KMS-11 (cell line): ENCODE measurements around the gene AMH.

Experiments used
- H2AFZ ChIP-seq: fragments of 200-600 bp; sonication (generic); 2 replicates; pipeline ENCODE4 v1.6.1; 2016; ENCODE audit warnings: antibody characterized with exemption, mixed run types, low read depth
- H3K27ac ChIP-seq: fragments of 200-600 bp; sonication (generic); 2 replicates; pipeline ENCODE4 v1.6.1; 2016; ENCODE audit warnings: mild to moderate bottlenecking, mixed run types
- H3K27me3 ChIP-seq: fragments of 200-600 bp; sonication (generic); 2 replicates; pipeline ENCODE4 v1.6.1; 2017; ENCODE audit warnings: mild to moderate bottlenecking, low read depth, mixed run types, moderate library complexity; ENCODE audit not compliant: insufficient read depth
- H3K36me3 ChIP-seq: fragments of 200-600 bp; sonication (generic); 2 replicates; pipeline ENCODE4 v1.6.1; 2017; ENCODE audit warnings: mild to moderate bottlenecking, mixed run types; ENCODE audit not compliant: insufficient read depth
- H3K4me1 ChIP-seq: fragments of 200-600 bp; sonication (generic); 2 replicates; pipeline ENCODE4 v1.6.1; 2016; ENCODE audit warnings: mild to moderate bottlenecking, low read depth, mixed run types; ENCODE audit not compliant: poor library complexity, severe bottlenecking
- H3K4me2 ChIP-seq: fragments of 200-600 bp; sonication (generic); 2 replicates; pipeline ENCODE4 v1.7.0; 2016; ENCODE audit warnings: mild to moderate bottlenecking, mixed run types
- H3K4me3 ChIP-seq: fragments of 200-600 bp; sonication (generic); IDR thresholded peaks from 2 replicates; pipeline ENCODE4 v1.6.1; 2017; ENCODE audit warnings: low read depth, low read length, mixed read lengths; ENCODE audit not compliant: insufficient read depth
- H3K79me2 ChIP-seq: fragments of 200-600 bp; sonication (generic); 2 replicates; pipeline ENCODE4 v1.6.1; 2016; ENCODE audit warnings: low read depth, mixed run types; ENCODE audit not compliant: insufficient read depth
- H3K9ac ChIP-seq: fragments of 200-600 bp; sonication (generic); 2 replicates; pipeline ENCODE4 v1.6.1; 2016; ENCODE audit warnings: mild to moderate bottlenecking, mixed run types
- H4K20me1 ChIP-seq: fragments of 200-600 bp; sonication (generic); 2 replicates; pipeline ENCODE4 v1.6.1; 2016; ENCODE audit warnings: mild to moderate bottlenecking, mixed run types; ENCODE audit not compliant: insufficient read depth
- CTCF ChIP-seq: fragments of 200-600 bp; sonication (generic); conservative IDR thresholded peaks from 2 replicates; pipeline ENCODE4 v1.6.1; 2017; ENCODE audit warnings: low read depth, mild to moderate bottlenecking, antibody characterized with exemption, low read length, moderate library complexity, mixed read lengths

The AMH gene

GRCh38 chr19:2217591-2217990 lies 31.5 kb upstream of the AMH start:
- Histone ChIP-seq H3K36me3 (no peaks in the 10 kb centered on the region), H3K4me2 (no peak overlapping the region), H3K4me1 (no peaks in the 10 kb centered on the region), H2AFZ (no peak overlapping the region), H3K4me3 (no peak overlapping the region), H4K20me1 (no peaks in the 10 kb centered on the region), H3K79me2 (no peaks in the 10 kb centered on the region), H3K9ac (no peak overlapping the region), H3K27me3 (no peaks in the 10 kb centered on the region), H3K27ac (no peak overlapping the region)
- no peak for TF ChIP-seq CTCF

GRCh38 chr19:2219726-2220125 lies 29.4 kb upstream of the AMH start:
- Histone ChIP-seq H3K4me3 (no peak overlapping the region), H2AFZ (no peak overlapping the region), H3K4me2 (no peak overlapping the region), H3K79me2 (no peaks in the 10 kb centered on the region), H3K36me3 (no peaks in the 10 kb centered on the region), H3K4me1 (no peaks in the 10 kb centered on the region), H4K20me1 (no peaks in the 10 kb centered on the region), H3K27ac (no peak overlapping the region), H3K9ac (no peak overlapping the region), H3K27me3 (no peaks in the 10 kb centered on the region)
- no peak for TF ChIP-seq CTCF

GRCh38 chr19:2221250-2221831 lies 27.8 kb upstream of the AMH start:
- Histone ChIP-seq H3K4me2 (no peak overlapping the region), H3K9ac (no peak overlapping the region), H3K27me3 (no peaks in the 10 kb centered on the region), H3K4me3 (no peak overlapping the region), H2AFZ (no peak overlapping the region), H3K27ac (no peak overlapping the region), H3K4me1 (no peaks in the 10 kb centered on the region), H3K36me3 (no peaks in the 10 kb centered on the region), H4K20me1 (no peaks in the 10 kb centered on the region), H3K79me2 (no peaks in the 10 kb centered on the region)
- no peak for TF ChIP-seq CTCF

GRCh38 chr19:2221918-2222317 lies 27.2 kb upstream of the AMH start:
- Histone ChIP-seq H3K4me3 (no peak overlapping the region), H3K36me3 (no peaks in the 10 kb centered on the region), H3K79me2 (no peaks in the 10 kb centered on the region), H4K20me1 (no peaks in the 10 kb centered on the region), H3K4me1 (peaks cover 2% of the 10 kb centered on the region), H3K27me3 (no peaks in the 10 kb centered on the region), H3K27ac (no peak overlapping the region), H2AFZ (no peak overlapping the region), H3K4me2 (no peak overlapping the region), H3K9ac (no peak overlapping the region)
- TF ChIP-seq CTCF: no peak
